GM21717 (cell line): ENCODE results near the gene IMPDH1.

Source experiments
- ATAC-seq: cut with Tn5 transposase; IDR thresholded peaks from one replicate; pipeline ENCODE4 v1.9.1; 2021; ENCODE audit warnings: mild to moderate bottlenecking, moderate library complexity; ENCODE audit not compliant: unreplicated experiment

The IMPDH1 gene

GRCh38 chr7:128363261-128363721 is 46.5 kb downstream of the IMPDH1 start:
- ATAC-seq: no peak

- no peak for ATAC-seq
Observed at GRCh38 chr7:128362670-128363069, 47.1 kb downstream of the IMPDH1 start.

- ATAC-seq: no peak
Observed at GRCh38 chr7:128361411-128362379, 48.1 kb downstream of the IMPDH1 start, which contains the start of gene PRRT4. TSS of gene PRRT4 (minus strand) at chr7:128361690.

- ATAC-seq: no peak
Observed at GRCh38 chr7:128360359-128360678, 49.5 kb downstream of the IMPDH1 start.

- no peak for ATAC-seq
Observed at GRCh38 chr7:128359939-128360338, 49.8 kb downstream of the IMPDH1 start.

- ATAC-seq: no peak
Observed at GRCh38 chr7:128359336-128359735, 50.4 kb downstream of the IMPDH1 start.

- ATAC-seq: no peak
Observed at GRCh38 chr7:128358233-128358632, 51.5 kb downstream of the IMPDH1 start.

- ATAC-seq: no peak
Observed at GRCh38 chr7:128357217-128357613, 52.6 kb downstream of the IMPDH1 start.

- no peak for ATAC-seq
Observed at GRCh38 chr7:128356546-128357216, 53.1 kb downstream of the IMPDH1 start.

- ATAC-seq: no peak
Observed at GRCh38 chr7:128353610-128354009, 56.2 kb downstream of the IMPDH1 start.

GRCh38 chr7:128353189-128353588 is 56.6 kb downstream of the IMPDH1 start:
- no peak for ATAC-seq

- no peak for ATAC-seq
Observed at GRCh38 chr7:128352636-128353035, 57.1 kb downstream of the IMPDH1 start.

GRCh38 chr7:128352153-128352537 is 57.6 kb downstream of the IMPDH1 start:
- ATAC-seq: no peak

GRCh38 chr7:128351296-128352152 is 58.3 kb downstream of the IMPDH1 start:
- no peak for ATAC-seq

- no peak for ATAC-seq
Observed at GRCh38 chr7:128350708-128351295, 59.0 kb downstream of the IMPDH1 start.

GRCh38 chr7:128349466-128349825 is 60.3 kb downstream of the IMPDH1 start:
- ATAC-seq: no peak

- no peak for ATAC-seq
Observed at GRCh38 chr7:128347647-128348097, 62.1 kb downstream of the IMPDH1 start.

GRCh38 chr7:128344431-128344774 is 65.4 kb downstream of the IMPDH1 start:
- no peak for ATAC-seq

- peak; percentile 96 for ATAC-seq
Observed at GRCh38 chr7:128343554-128344430, 66.0 kb downstream of the IMPDH1 start, which contains the start of gene RBM28. TSS of gene RBM28 (minus strand) at chr7:128343908. CDS start at chr7:128343793, 115 bp downstream.
